Loucy (cell line): ENCODE results near the gene LMNTD2.
A peak's percentile ranks its signal among the peaks of the same experiment; 100 is the strongest.

Experiments used
- H2AFZ ChIP-seq: fragments of 200-600 bp; sonication (generic); 2 replicates; pipeline ENCODE4 v1.6.0; 2016; ENCODE audit warnings: antibody characterized with exemption, mild to moderate bottlenecking, low read length, moderate library complexity
- H3F3A ChIP-seq: fragments of 200-600 bp; 2 replicates; pipeline ENCODE4 v1.6.0; 2016; ENCODE audit warnings: antibody characterized with exemption, low read depth, mild to moderate bottlenecking
- H3K27me3 ChIP-seq: fragments of 200-600 bp; sonication (generic); 2 replicates; pipeline ENCODE4 v1.6.1; 2014; ENCODE audit warnings: low read length, mild to moderate bottlenecking; ENCODE audit not compliant: insufficient read depth, poor library complexity, severe bottlenecking
- H3K36me3 ChIP-seq: fragments of 200-600 bp; sonication (generic); 2 replicates; pipeline ENCODE4 v1.6.1; 2016; ENCODE audit warnings: low read length; ENCODE audit not compliant: insufficient read depth
- H3K4me1 ChIP-seq: fragments of 200-600 bp; sonication (generic); 2 replicates; pipeline ENCODE4 v1.5.1; 2014; ENCODE audit warnings: low read length, mild to moderate bottlenecking; ENCODE audit not compliant: insufficient read depth, poor library complexity, severe bottlenecking
- H3K4me2 ChIP-seq: fragments of 200-600 bp; sonication (generic); 2 replicates; pipeline ENCODE4 v1.6.0; 2014; ENCODE audit warnings: antibody characterized with exemption, low read length, low read depth, mild to moderate bottlenecking; ENCODE audit not compliant: poor library complexity, severe bottlenecking
- H3K4me3 ChIP-seq: fragments of 200-600 bp; sonication (generic); 2 replicates; pipeline ENCODE4 v1.5.1; 2014; ENCODE audit warnings: low read length, mild to moderate bottlenecking, mixed read lengths; ENCODE audit not compliant: poor library complexity, severe bottlenecking
- H3K79me2 ChIP-seq: fragments of 200-600 bp; sonication (generic); 2 replicates; pipeline ENCODE4 v1.6.1; 2014; ENCODE audit warnings: low read length; ENCODE audit not compliant: insufficient read depth
- H3K9ac ChIP-seq: fragments of 200-600 bp; sonication (generic); 2 replicates; pipeline ENCODE4 v1.6.0; 2014; ENCODE audit warnings: mild to moderate bottlenecking, low read depth, low read length, moderate library complexity; ENCODE audit not compliant: poor library complexity, severe bottlenecking
- H3K9me2 ChIP-seq: fragments of 200-600 bp; sonication (generic); replicated peaks from 2 replicates; pipeline ENCODE4 v1.6.1; 2016; ENCODE audit warnings: low read depth, low read length, mixed read lengths
- H3K9me3 ChIP-seq: fragments of 200-600 bp; sonication (generic); 2 replicates; pipeline ENCODE4 v1.6.1; 2014; ENCODE audit warnings: mild to moderate bottlenecking, antibody characterized with exemption, low read length, low read depth; ENCODE audit not compliant: insufficient read depth
- H4K20me1 ChIP-seq: fragments of 200-600 bp; sonication (generic); 2 replicates; pipeline ENCODE4 v1.6.0; 2014; ENCODE audit warnings: antibody characterized with exemption, low read length, mild to moderate bottlenecking; ENCODE audit not compliant: insufficient read depth, poor library complexity, severe bottlenecking
- EZH2phosphoT487 ChIP-seq: fragments of 200-600 bp; IDR thresholded peaks from 2 replicates; pipeline ENCODE4 v1.6.1; 2018; ENCODE audit warnings: antibody characterized with exemption, mild to moderate bottlenecking, moderate library complexity, borderline replicate concordance
- TF ChIP-seq, protein P1 (sequence below): fragments of 200-600 bp; sonication (generic); conservative IDR thresholded peaks from 2 replicates; pipeline ENCODE4 v1.5.1; 2014; ENCODE audit warnings: mild to moderate bottlenecking, antibody characterized with exemption, low read length

The LMNTD2 gene

DNA sequence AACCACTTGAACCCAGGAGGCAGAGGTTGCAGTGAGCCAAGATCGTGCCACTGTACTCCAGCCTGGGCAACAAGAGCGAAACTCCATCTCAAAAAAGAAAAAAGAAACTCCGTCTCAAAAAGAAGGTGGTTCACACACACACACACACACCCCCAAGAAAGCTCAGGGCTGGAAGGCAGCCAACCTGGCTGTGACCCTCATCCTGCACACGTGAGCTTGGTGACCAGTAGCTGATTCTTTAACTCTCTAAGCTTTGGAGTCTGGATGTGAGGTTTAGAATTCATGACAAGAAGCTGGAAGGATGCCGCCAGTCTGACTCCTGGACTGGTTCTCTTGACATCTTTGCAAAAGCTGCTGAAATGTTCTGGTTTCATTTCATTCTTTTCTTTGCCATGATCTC, 51.6 kb downstream of the LMNTD2 start:
- H3K27me3 ChIP-seq: no peaks in the 10 kb centered on the region
- no peaks in the 10 kb centered on the region for H3K9me3 ChIP-seq
- peaks cover 9% of the 10 kb centered on the region for H3K4me1 ChIP-seq
- peaks cover 5% of the 10 kb centered on the region; the same call in 1 of the 2 replicates for H3F3A ChIP-seq
- peaks cover 32% of the 10 kb centered on the region for H3K79me2 ChIP-seq
- no peaks in the 10 kb centered on the region for H3K36me3 ChIP-seq
- no peak overlapping the region for H3K4me3 ChIP-seq
- H3K4me2 ChIP-seq: no peak overlapping the region
- H3K9ac ChIP-seq: no peak overlapping the region
- H2AFZ ChIP-seq: no peak overlapping the region
- TF ChIP-seq, protein P1, sequence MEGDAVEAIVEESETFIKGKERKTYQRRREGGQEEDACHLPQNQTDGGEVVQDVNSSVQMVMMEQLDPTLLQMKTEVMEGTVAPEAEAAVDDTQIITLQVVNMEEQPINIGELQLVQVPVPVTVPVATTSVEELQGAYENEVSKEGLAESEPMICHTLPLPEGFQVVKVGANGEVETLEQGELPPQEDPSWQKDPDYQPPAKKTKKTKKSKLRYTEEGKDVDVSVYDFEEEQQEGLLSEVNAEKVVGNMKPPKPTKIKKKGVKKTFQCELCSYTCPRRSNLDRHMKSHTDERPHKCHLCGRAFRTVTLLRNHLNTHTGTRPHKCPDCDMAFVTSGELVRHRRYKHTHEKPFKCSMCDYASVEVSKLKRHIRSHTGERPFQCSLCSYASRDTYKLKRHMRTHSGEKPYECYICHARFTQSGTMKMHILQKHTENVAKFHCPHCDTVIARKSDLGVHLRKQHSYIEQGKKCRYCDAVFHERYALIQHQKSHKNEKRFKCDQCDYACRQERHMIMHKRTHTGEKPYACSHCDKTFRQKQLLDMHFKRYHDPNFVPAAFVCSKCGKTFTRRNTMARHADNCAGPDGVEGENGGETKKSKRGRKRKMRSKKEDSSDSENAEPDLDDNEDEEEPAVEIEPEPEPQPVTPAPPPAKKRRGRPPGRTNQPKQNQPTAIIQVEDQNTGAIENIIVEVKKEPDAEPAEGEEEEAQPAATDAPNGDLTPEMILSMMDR: no peak
- no peak for TF ChIP-seq EZH2phosphoT487
- peaks cover 13% of the 10 kb centered on the region for H4K20me1 ChIP-seq
- H3K9me2 ChIP-seq: no peaks in the 10 kb centered on the region

- no peak for TF ChIP-seq EZH2phosphoT487
- TF ChIP-seq, protein P1: no peak
- Histone ChIP-seq H2AFZ (no peak overlapping the region), H3K4me3 (peak overlapping the region; percentile 100), H3K27me3 (no peaks in the 10 kb centered on the region), H3K36me3 (no peaks in the 10 kb centered on the region), H3K9me2 (no peaks in the 10 kb centered on the region), H4K20me1 (peaks cover 13% of the 10 kb centered on the region), H3K9ac (no peak overlapping the region), H3K9me3 (no peaks in the 10 kb centered on the region), H3F3A (peaks cover 5% of the 10 kb centered on the region; the same call in 1 of the 2 replicates), H3K79me2 (peaks cover 36% of the 10 kb centered on the region), H3K4me2 (peak overlapping the region; percentile 53), H3K4me1 (peaks cover 9% of the 10 kb centered on the region)
Measured at GRCh38 chr11:507727-508515, 52.6 kb downstream of the LMNTD2 start.

DNA sequence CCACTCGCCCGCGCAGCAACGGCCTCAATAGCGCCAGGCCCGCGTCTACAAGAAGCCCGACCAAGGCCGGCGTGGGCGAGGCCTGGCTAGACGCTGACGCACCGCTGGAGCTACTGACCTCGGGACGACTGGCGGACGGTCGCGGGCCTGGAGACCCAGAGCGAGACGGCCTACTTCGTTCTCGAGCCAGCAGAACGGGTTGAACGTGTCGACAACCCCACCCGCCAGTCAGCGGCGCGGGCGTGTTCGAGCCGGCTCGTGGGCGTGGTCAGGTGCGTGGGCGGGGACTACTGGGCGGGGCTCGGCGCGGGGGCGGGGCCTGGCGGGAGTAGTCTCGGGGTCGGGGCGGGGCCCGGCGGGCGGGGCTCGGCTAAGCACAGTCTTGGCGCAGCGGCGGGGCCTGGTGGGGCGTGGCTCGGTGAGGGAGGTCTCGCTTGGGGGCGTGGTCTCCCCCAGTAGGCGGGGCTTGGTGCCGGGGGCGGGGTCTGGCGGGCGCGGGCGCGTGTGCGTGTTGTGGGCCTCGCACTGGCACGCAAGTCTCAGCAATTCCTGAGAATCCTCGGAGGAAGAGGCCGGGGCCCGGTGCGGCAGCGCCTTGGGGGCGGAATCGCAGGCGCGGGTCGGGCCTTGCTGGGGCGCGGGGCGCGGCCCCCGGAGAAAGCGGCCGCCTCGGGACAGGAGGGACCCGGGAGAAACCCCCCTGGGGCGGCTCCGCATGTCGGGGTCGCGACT, 53.4 kb downstream of the LMNTD2 start, which contains the start of gene RNH1:
TSS of gene RNH1 (minus strand) at position 248 of the 732 bp plus-strand sequence. CDS start 5,080 bp downstream, outside the sequence.
- Histone ChIP-seq H3K9ac (peak within 1 kb of the TSS; percentile 97), H3K9me3 (no peaks in the 10 kb centered on the region), H4K20me1 (peaks cover 13% of the 10 kb centered on the region), H3K4me3 (peak within 1 kb of the TSS; percentile 100), H3K4me2 (peak within 1 kb of the TSS; percentile 95), H3K36me3 (no peaks in the 10 kb centered on the region), H2AFZ (peak within 1 kb of the TSS; percentile 100), H3K9me2 (no peaks in the 10 kb centered on the region), H3K27me3 (no peaks in the 10 kb centered on the region), H3F3A (peaks cover 5% of the 10 kb centered on the region; the same call in 1 of the 2 replicates), H3K4me1 (peaks cover 9% of the 10 kb centered on the region), H3K79me2 (peaks cover 40% of the 10 kb centered on the region)
- TF ChIP-seq, protein P1: no peak
- no peak for TF ChIP-seq EZH2phosphoT487
